HepG2 (cell line): ENCODE results near the gene COG5. TPM values are rescaled to one million over a fixed set of nuclear protein-coding genes. Genes with fewer than 3 reads are reported as not detected.

ENCODE experiments used
- ATAC-seq: fragments of 200-7000 bp; cut with Tn5 transposase; 3 replicates; pipeline ENCODE4 v1.9.1; 2020; ENCODE audit warnings: mild to moderate bottlenecking, moderate library complexity
- BruUV-seq: library from RNA; stranded (reverse); fragments of 400-500 nt; replicated peaks from 2 replicates; lab custom pipeline; 2021; lab: Mats Ljungman, UMichigan
- CTCF ChIA-PET: fragments of 300-600 bp; formaldehyde crosslinking; extraction: SDS; loops from one replicate; lab custom pipeline; 2021; ENCODE audit warnings: low total read pairs, inconsistent platforms, low intra/inter-chr PET ratio; lab: Yijun Ruan, JAX
- POLR2A ChIA-PET: fragments of 350-600 bp; sonication (Branson Sonifier 250); formaldehyde crosslinking; loops from one replicate; lab custom pipeline; 2020; ENCODE audit warnings: antibody characterized with exemption, inconsistent platforms; lab: Yijun Ruan, JAX
- DNase-seq: peaks from one replicate; pipeline ENCODE4 v3.0.0-alpha.2; 2015; ENCODE audit warnings: low spot score
- FAIRE-seq: peaks from 3 replicates; lab custom pipeline; 2011; peaks lifted over from hg19 to GRCh38; lab: Jason Lieb, UNC
- H2AFZ ChIP-seq: one replicate; pipeline ENCODE4 v1.6.1; 2011; ENCODE audit warnings: low read length, inconsistent platforms
- H3K27ac ChIP-seq: fragments of 300-600 bp; 3 replicates; pipeline ENCODE4 v1.8.0; 2011; ENCODE audit warnings: mixed run types, mild to moderate bottlenecking, mixed read lengths, low read length, inconsistent platforms; ENCODE audit not compliant: insufficient read depth; ENCODE audit errors: extremely low read length
- H3K27me3 ChIP-seq, 2 experiments: fragments of 200-600 bp in 1 of 2; 2 replicates in 1 of 2; 3 replicates in 1 of 2; pipeline versions ENCODE4 v1.6.0 to v1.8.0; 2011; ENCODE audit warnings: low read length in 2 of 2, mild to moderate bottlenecking in 2 of 2, moderate library complexity in 2 of 2, inconsistent platforms in 1 of 2; ENCODE audit not compliant: insufficient read depth in 2 of 2, control insufficient read depth in 1 of 2
- H3K36me3 ChIP-seq, 2 experiments: fragments of 200-600 bp in 1 of 2; replicated peaks in 1 of 2; 2 replicates in 1 of 2; 3 replicates in 1 of 2; pipeline versions ENCODE4 v1.5.1 to v1.8.0; 2011; ENCODE audit warnings: low read length in 2 of 2, inconsistent platforms in 1 of 2; ENCODE audit not compliant: insufficient read depth in 2 of 2, control insufficient read depth in 1 of 2
- H3K4me1 ChIP-seq: 2 replicates; pipeline ENCODE4 v1.5.1; 2012; ENCODE audit warnings: low read length, inconsistent platforms; ENCODE audit not compliant: insufficient read depth
- H3K4me2 ChIP-seq: 2 replicates; pipeline ENCODE4 v1.6.0; 2011; ENCODE audit warnings: low read depth, low read length, inconsistent platforms
- H3K4me3 ChIP-seq, 3 experiments: fragments of 200-600 bp in 1 of 3; sonication (generic), shearing (Covaris generic) in 1 of 3; replicated peaks in 1 of 3; 2 replicates each; pipeline ENCODE4 v1.5.1; 2011 to 2016; ENCODE audit warnings: low read length in 3 of 3, inconsistent platforms in 2 of 3, low read depth in 2 of 3, mild to moderate bottlenecking in 2 of 3, control low read depth in 1 of 3, mixed read lengths in 1 of 3; ENCODE audit not compliant: insufficient read depth in 1 of 3
- H3K79me2 ChIP-seq: one replicate; pipeline ENCODE4 v1.6.1; 2011; ENCODE audit warnings: low read length, inconsistent platforms; ENCODE audit not compliant: insufficient read depth
- H3K9ac ChIP-seq: 2 replicates; pipeline ENCODE4 v1.6.0; 2011; ENCODE audit warnings: mild to moderate bottlenecking, low read depth, low read length, inconsistent platforms; ENCODE audit not compliant: insufficient read depth
- H3K9me3 ChIP-seq: 2 replicates; pipeline ENCODE4 v1.5.1; 2012; ENCODE audit warnings: mild to moderate bottlenecking, low read length
- H4K20me1 ChIP-seq: 2 replicates; pipeline ENCODE4 v1.6.0; 2011; ENCODE audit warnings: inconsistent platforms, mild to moderate bottlenecking, low read length, moderate library complexity; ENCODE audit not compliant: insufficient read depth
- AGO1 ChIP-seq: fragments of 200-400 bp; formaldehyde crosslinking; IDR thresholded peaks from 2 replicates; pipeline ENCODE4 v1.6.1; 2017; ENCODE audit warnings: mild to moderate bottlenecking, low read depth, low read length, moderate library complexity; ENCODE audit not compliant: poor library complexity, severe bottlenecking
- BRD4 ChIP-seq: sonication (generic); formaldehyde crosslinking; IDR thresholded peaks from 2 replicates; pipeline ENCODE4 v1.4.0; 2020; ENCODE audit warnings: missing genetic modification reagents
- ETV6 ChIP-seq: sonication (generic); formaldehyde crosslinking; conservative IDR thresholded peaks from 2 replicates; pipeline ENCODE4 v1.4.0; 2020; ENCODE audit warnings: missing genetic modification reagents
- KDM4B ChIP-seq: sonication (generic); formaldehyde crosslinking; IDR thresholded peaks from 2 replicates; pipeline ENCODE4 v1.4.0; 2020; ENCODE audit warnings: missing genetic modification reagents
- MAX ChIP-seq: IDR thresholded peaks from 2 replicates; pipeline ENCODE4 v1.6.1; 2012; ENCODE audit warnings: inconsistent platforms
- NCOA5 ChIP-seq: sonication (generic); formaldehyde crosslinking; IDR thresholded peaks from 2 replicates; pipeline ENCODE4 v1.4.0; 2020; ENCODE audit warnings: missing genetic modification reagents
- NFKBIZ ChIP-seq: IDR thresholded peaks from 2 replicates; pipeline ENCODE4 v1.6.1; 2018; ENCODE audit warnings: missing genetic modification reagents, missing compliant biosample characterization
- NFRKB ChIP-seq: fragments of 450-650 bp; IDR thresholded peaks from 2 replicates; pipeline ENCODE4 v1.6.1; 2017
- PHF21A ChIP-seq: sonication (generic); formaldehyde crosslinking; IDR thresholded peaks from 2 replicates; pipeline ENCODE4 v1.5.0; 2020; ENCODE audit warnings: mild to moderate bottlenecking, missing genetic modification reagents
- SP2 ChIP-seq: sonication (generic); formaldehyde crosslinking; IDR thresholded peaks from 2 replicates; pipeline ENCODE4 v1.5.1; 2020; ENCODE audit warnings: mild to moderate bottlenecking, missing genetic modification reagents
- ZFP1 ChIP-seq: IDR thresholded peaks from 2 replicates; pipeline ENCODE4 v1.6.1; 2016
- ZFP90 ChIP-seq: sonication (generic); formaldehyde crosslinking; IDR thresholded peaks from 2 replicates; pipeline ENCODE4 v1.8.0; 2022; ENCODE audit warnings: missing genetic modification reagents, mild to moderate bottlenecking, inconsistent platforms, borderline replicate concordance
- ZNF180 ChIP-seq: sonication (generic); formaldehyde crosslinking; IDR thresholded peaks from 2 replicates; pipeline ENCODE4 v1.4.0; 2020; ENCODE audit warnings: low read depth, missing genetic modification reagents, borderline replicate concordance
- ZNF232 ChIP-seq: sonication (generic); formaldehyde crosslinking; IDR thresholded peaks from 2 replicates; pipeline ENCODE4 v1.4.0; 2020; ENCODE audit warnings: missing genetic modification reagents, borderline replicate concordance
- ZNF350 ChIP-seq: sonication (generic); formaldehyde crosslinking; IDR thresholded peaks from 2 replicates; pipeline ENCODE4 v1.4.0; 2020; ENCODE audit warnings: mild to moderate bottlenecking, low read depth, missing genetic modification reagents, borderline replicate concordance
- ZNF678 ChIP-seq: sonication (generic); formaldehyde crosslinking; IDR thresholded peaks from 2 replicates; pipeline ENCODE4 v1.4.0; 2020; ENCODE audit warnings: mild to moderate bottlenecking, missing genetic modification reagents
- ZNF772 ChIP-seq: sonication (generic); formaldehyde crosslinking; IDR thresholded peaks from 2 replicates; pipeline ENCODE4 v1.5.0; 2020; ENCODE audit warnings: mild to moderate bottlenecking, missing genetic modification reagents
- ZNF790 ChIP-seq: sonication (generic); formaldehyde crosslinking; IDR thresholded peaks from 2 replicates; pipeline ENCODE4 v1.8.0; 2022; ENCODE audit warnings: missing genetic modification reagents, mild to moderate bottlenecking, borderline replicate concordance
- WGBS: methylation state at CpG from one replicate; pipeline ENCODE4 v1.1.6; 2017; ENCODE audit warnings: low lambda C conversion rate; 5-methylcytosine and 5-hydroxymethylcytosine counted together
- in situ Hi-C: cut with HindIII; loops from 2 replicates; pipeline ENCODE4 v1.10.0; 2017; ENCODE audit warnings: low pct_unique_long_range_greater_than_20kb; ENCODE audit not compliant: extremely low pct_ligation_motif_present
- intact Hi-C: fragments of 100-400 bp; cut with micrococcal nuclease; formaldehyde crosslinking; loops from one replicate; pipeline ENCODE4 v1.10.0; 2022; ENCODE audit not compliant: unreplicated experiment
- polyA plus RNA-seq, 8 experiments: library from polyadenylated mRNA; depleted of rRNA in 3 of 8; stranded (reverse) in 7 of 8; unstranded in 1 of 8; fragments of >200 nt; fragmentation: Illumina TruSeq in 4 of 8; extraction: Trizol in 4 of 8; gene quantifications; 2 replicates each; pipeline versions ENCODE4 v1.2.1 to v1.2.3, GENCODE V29; 2011 to 2016; ENCODE audit warnings: low read depth in 4 of 8, missing spikeins in 1 of 8, mixed read lengths in 1 of 8; ENCODE audit not compliant: insufficient read depth in 1 of 8
- total RNA-seq, 5 experiments: library from RNA; depleted of rRNA; stranded (reverse); fragments of >200 nt; fragmentation: Illumina TruSeq; extraction: Trizol; gene quantifications; 2 replicates each; pipeline ENCODE4 v1.2.3, GENCODE V29; 2016; ENCODE audit warnings: low read depth in 1 of 5
- TF ChIP-seq, protein P1 (sequence below): IDR thresholded peaks from 2 replicates; pipeline ENCODE4 v1.6.1; 2016; ENCODE audit warnings: missing genetic modification reagents, missing compliant biosample characterization

Gene COG5
- total and polyA plus RNA-seq, 2 of the 13 experiments (the other 11 are each of a cell fraction or from before 2014, with no cell fraction given), result 20.4 to 31.3 TPM

DNA sequence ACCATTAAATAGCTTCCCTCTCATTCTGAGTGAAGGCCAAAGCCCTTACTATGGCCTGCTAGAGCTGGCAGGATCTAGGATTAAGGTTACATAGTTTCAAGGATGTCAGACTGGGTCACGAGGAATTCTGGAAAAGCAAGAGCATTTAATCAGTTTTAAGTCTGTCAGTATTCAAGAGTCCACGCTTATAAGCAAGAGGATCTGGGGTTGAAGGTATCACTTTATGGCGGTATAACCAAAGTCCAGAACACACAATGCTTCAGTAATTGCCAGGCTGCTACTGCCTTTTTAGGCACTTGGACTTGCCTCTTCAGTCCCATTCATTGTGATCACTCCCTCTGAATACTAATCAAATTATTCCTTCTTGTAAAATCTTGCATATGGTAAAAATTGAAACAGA lies 293.9 kb downstream of the COG5 start:
- Histone ChIP-seq H2AFZ (no peak overlapping the region), H3K27ac (no peak overlapping the region), H3K9me3 (no peaks in the 10 kb centered on the region), H3K9ac (no peak overlapping the region), H3K4me1 (no peaks in the 10 kb centered on the region), H3K36me3 (peaks cover 1 to 4% of the 10 kb centered on the region in 2 experiments; a peak in 1 of 5 replicates), H4K20me1 (no peaks in the 10 kb centered on the region), H3K4me2 (no peak overlapping the region), H3K4me3 (no peak overlapping the region), H3K79me2 (no peaks in the 10 kb centered on the region), H3K27me3 (no peaks in the 10 kb centered on the region)
- DNase-seq, result no peak
- in situ Hi-C loops (no loop called here), intact Hi-C loops (no loop called here)
- BruUV-seq, result no TSS peak
- WGBS, result 92% methylated on average over 3 of the region's 3 CpGs
- ATAC-seq, result no peak
- ChIA-PET POLR2A (no interaction called here), CTCF (no interaction called here)
- FAIRE-seq, result no peak
- TF ChIP-seq ZNF180, result no peak
- TF ChIP-seq NCOA5 (CRISPR knock-in tag), result no peak
- TF ChIP-seq ZNF772 (CRISPR knock-in tag), result no peak
- no peak for TF ChIP-seq PHF21A (CRISPR knock-in tag)
- no peak for TF ChIP-seq ZNF350 (CRISPR knock-in tag)
- TF ChIP-seq ZFP1 (CRISPR knock-in tag), result no peak
- no peak for TF ChIP-seq ZNF232 (CRISPR knock-in tag)
- no peak for TF ChIP-seq KDM4B (CRISPR knock-in tag)
- TF ChIP-seq ETV6 (CRISPR knock-in tag), result no peak
- TF ChIP-seq ZNF678, result no peak
- TF ChIP-seq MAX, result no peak
- no peak for TF ChIP-seq BRD4
- no peak for TF ChIP-seq NFRKB
- no peak for TF ChIP-seq AGO1
- no peak for TF ChIP-seq SP2 (CRISPR knock-in tag)
- TF ChIP-seq ZNF790 (CRISPR knock-in tag), result no peak
- no peak for TF ChIP-seq ZFP90 (CRISPR knock-in tag)
- TF ChIP-seq, protein P1, sequence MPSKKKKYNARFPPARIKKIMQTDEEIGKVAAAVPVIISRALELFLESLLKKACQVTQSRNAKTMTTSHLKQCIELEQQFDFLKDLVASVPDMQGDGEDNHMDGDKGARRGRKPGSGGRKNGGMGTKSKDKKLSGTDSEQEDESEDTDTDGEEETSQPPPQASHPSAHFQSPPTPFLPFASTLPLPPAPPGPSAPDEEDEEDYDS, result no peak
- TF ChIP-seq NFKBIZ, result no peak
